TTC549 (cell line): Measurements from ENCODE around the gene ZSCAN20.
"Not testable (repeated sequence)": the region's sequence is repeated elsewhere in the genome, so short reads cannot be mapped to it uniquely, and the experiment has no call there.

ENCODE experiments used
- FAIRE-seq: peaks from 2 replicates; lab custom pipeline; 2012; peaks lifted over from hg19 to GRCh38; lab: Jason Lieb, UNC

ZSCAN20 gene

DNA sequence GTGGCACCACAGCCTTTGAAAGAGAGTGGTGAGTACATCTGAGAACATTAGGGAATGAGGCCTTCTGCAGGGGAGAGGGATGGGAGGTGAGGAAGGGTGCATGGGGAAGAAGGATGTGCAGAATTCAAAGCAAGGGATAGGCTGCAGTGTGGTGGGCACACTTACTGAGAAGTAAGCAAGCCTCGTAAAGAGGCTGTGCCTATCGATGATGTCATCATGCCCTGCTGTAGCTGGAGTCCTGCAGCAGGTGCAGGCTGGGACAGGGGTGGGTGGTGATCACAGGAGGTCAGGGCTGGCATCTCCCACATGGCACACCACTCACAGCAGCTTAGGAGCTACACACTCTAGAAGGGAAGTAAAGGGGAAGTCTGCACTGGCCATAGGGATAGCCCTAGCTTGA is 16.2 kb downstream of the ZSCAN20 start:
- no peak for FAIRE-seq

- no peak for FAIRE-seq
These were observed 22.5 kb downstream of the ZSCAN20 start for GRCh38 chr1:33494929-33495328.

DNA sequence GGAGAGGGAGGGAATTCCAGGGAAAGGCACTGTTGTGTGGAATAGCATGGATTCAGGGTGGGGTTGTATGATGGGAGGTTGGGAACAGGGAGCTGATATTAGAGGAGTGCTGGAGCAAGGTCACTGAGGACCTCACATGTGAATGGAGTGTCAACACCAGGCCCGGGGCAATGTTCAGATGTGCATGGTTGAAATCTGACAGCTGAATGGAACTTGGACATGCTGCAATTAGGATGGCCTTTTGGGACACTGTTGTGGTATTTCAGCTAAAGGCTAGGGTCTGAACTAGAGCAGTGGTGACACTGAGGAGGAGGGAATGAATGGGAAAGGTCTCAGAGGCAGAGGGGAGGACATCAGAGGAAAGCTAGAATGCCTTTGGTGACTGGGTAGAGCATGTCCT is 25.0 kb downstream of the ZSCAN20 start:
- no peak for FAIRE-seq

DNA sequence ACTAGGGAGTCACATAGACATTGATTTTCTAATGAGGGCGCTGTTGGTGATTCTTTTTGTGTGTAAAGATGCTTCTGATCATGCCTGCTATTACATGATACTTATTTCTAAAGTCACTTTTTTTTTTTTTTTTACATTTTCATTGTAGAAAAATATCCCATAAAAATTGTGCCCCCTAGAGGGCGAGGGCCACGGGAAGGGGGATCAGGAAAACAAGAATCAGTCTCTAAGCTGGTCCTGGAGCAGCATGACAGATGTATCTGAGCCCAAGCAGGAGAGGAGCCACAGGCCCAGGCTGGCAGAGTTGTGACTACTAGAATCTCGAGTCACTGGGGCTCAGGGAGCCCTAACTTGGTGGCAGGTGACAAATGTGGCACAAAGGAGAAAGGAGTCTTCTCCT is 28.1 kb downstream of the ZSCAN20 start:
- no peak for FAIRE-seq

GRCh38 chr1:33501309-33501708 is 28.9 kb downstream of the ZSCAN20 start:
- FAIRE-seq, result no peak

DNA sequence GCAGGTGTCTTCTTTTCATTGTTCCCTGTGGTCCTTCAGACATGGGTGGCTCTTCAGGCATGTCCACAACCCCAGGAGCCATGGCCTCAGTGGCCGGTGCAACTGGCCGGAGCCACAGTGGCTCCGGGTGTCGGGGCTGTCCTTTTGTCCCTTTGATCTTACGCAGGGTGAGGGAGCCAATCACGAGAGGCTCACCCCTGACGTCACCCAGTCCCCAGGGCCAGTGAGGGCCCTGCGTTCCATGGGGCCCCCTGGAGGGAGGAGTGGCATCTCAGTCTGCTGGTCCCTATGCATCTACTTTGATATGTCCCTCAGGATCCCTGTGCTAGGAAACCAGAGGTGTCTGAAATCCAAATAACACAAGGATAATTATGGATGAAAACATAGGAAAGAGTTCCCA is 29.3 kb downstream of the ZSCAN20 start:
- no peak for FAIRE-seq

DNA sequence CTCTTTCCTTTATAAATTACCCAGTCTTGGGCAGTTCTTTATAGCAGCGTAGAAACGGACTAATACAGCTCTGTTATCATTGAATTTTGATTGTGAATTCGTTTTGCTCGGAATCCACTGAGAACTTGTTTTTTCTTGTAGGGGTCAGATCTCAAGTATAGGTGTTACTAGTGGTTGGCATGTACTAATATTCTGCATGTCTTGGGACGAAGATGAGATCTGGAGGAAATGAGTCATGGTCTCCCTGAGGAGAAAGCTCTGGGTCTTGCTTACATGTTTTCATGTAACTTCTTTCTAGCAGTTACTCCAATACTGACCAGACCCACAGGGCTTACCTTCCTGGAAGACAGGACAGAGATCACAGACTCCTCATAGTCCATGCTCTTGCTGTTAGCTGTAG is 30.3 kb downstream of the ZSCAN20 start:
- no peak for FAIRE-seq

DNA sequence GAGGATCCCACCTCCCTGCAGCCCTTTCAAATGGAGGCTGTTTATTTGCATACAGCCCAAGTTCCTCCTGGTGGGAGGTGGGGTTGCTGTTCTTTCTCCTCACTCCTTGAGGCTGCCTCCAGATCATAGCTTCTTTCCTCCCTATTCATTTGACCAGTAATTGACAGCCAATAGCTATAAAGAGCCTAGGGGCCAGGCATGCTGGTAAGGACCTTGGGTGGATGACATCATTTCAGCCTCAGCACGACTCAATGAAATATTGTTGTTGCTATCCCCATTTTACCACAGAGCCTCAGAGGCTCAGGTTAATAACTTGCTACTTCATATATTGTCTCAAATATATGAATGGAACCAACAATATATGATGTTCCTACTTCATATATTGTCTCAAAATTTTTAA is 31.1 kb downstream of the ZSCAN20 start:
- FAIRE-seq, result no peak

GRCh38 chr1:33507661-33508060 is 35.2 kb downstream of the ZSCAN20 start:
- FAIRE-seq, result no peak

GRCh38 chr1:33508151-33508550 is 35.7 kb downstream of the ZSCAN20 start:
- peak; percentile 17 for FAIRE-seq

GRCh38 chr1:33509276-33509675 is 36.8 kb downstream of the ZSCAN20 start:
- FAIRE-seq, result not testable (repeated sequence)

DNA sequence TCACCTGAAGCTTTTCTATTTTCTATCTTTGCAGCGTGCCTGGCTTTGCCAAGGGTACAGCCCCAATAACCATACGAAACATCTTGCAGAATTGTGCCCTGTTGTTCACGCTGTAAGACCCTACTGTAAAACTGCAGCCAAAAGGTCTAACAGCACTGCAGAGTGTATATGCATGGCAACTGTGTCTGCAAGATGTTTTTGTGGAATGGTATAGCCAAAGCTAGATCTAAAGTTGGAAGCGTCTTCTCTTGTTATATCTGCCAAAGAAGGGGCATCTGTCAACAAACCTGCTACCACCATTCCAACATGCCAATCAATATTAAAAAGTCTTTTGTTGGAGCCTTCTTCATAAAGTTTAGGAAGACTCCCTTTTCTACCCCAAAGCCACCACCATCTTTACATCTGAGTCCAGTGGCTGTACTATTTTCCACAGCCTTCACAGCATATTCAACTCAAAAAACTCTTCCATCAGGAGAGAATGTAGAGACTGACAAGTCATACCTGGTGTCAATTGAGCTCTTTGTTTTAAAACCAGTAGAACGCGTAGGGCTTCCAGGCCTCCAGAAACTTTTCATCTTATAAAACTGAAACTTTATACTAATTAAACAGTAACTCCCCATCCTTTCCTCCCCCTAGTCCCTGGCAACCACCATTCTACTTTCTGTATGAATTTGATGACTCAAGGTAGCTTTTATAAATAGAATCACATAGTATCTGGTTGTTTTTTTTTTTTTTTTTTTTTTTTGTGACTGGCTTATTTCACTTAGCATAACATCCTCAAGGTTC is 40.0 kb downstream of the ZSCAN20 start:
- no peak for FAIRE-seq

DNA sequence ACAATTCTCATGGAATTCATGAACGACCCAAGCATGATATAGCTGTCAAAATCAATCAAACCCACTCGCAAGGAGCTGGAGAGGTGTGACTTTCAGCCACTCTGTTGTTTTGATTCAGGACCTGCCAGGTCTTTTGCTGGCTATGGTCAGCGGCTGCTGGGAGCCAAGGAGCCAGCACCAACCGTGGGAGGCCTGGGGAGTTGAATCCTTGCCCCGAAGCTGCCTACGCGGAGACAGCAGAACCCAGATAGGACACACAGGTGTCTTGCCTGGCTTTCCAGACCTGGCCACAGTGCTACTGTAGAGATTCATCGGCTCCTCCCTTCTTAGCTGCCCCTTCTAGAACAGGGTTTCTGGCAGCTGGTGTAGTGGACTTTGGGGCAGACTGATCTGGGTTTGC is 42.7 kb downstream of the ZSCAN20 start:
- FAIRE-seq, result no peak

DNA sequence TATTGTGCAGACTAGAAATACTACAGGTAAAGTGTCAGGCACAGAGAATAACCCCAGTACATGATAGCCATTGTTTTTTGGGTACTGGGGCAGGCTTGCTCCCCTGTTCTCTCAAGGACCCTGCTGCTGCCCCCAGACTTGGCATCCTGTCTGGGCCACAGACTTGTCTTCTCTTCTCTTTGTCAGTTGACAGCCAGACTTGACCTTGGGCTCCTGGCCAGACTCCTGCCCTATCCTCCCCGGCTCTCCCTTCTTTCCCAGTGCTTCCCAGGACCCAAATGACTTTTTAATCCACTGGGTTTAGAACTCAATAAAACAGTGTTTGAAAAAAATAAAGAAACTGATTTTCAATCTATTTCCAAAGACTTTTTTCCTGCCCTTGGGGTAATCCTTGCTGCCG is 43.2 kb downstream of the ZSCAN20 start:
- no peak for FAIRE-seq

DNA sequence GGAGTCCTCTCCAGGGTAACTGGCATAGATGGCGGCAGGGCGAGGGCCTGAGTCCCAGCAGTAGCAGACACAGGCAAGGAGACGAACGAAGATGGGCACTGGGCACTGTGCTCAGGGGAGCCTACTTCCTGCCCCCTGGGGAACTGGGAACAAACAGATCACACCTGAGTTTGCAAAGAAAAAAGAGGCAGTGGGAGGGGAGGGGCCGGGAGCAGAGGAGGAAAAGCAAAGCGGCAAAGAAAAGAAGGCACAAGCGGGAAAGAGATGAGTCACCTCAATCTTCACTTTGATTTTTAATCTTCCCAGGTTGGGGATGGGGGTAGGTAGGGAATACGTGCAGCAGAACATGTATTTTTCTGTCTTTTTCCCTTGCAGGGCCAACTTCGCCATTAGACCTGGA is 44.0 kb downstream of the ZSCAN20 start:
- FAIRE-seq, result no peak

- FAIRE-seq, result no peak
These were observed 44.6 kb downstream of the ZSCAN20 start for GRCh38 chr1:33516891-33517567.

DNA sequence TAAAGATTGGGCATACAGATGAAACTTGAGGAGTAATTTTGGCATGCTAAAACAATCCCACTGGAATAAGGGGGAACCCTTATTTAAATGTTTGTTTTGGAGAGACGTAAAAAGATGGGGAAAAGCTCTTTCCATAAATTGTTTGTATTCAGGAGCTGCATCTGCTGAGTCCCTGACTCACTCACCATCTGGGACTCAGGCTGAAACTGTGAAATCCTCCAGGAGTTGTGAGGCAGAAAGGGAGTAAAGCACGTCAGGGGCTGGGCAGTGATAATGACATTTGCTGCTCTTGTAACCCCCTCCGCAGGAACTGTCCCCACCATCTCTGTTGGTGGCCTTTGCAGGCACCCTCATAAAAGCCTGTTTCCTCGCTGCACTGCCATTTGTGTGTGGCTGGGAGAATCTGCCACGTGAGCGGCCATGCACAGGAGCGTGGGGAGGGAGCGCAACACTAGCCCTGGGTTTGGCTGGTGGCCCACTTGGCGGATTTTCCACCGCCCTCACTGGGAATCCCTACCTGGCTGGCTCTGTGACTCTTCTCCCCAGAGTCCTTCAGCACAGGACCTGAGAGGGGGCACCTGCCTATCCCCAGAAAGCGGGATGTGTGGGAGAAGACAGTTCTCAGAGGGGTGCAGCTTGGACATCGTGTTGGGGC is 45.3 kb downstream of the ZSCAN20 start:
- FAIRE-seq, result no peak

DNA sequence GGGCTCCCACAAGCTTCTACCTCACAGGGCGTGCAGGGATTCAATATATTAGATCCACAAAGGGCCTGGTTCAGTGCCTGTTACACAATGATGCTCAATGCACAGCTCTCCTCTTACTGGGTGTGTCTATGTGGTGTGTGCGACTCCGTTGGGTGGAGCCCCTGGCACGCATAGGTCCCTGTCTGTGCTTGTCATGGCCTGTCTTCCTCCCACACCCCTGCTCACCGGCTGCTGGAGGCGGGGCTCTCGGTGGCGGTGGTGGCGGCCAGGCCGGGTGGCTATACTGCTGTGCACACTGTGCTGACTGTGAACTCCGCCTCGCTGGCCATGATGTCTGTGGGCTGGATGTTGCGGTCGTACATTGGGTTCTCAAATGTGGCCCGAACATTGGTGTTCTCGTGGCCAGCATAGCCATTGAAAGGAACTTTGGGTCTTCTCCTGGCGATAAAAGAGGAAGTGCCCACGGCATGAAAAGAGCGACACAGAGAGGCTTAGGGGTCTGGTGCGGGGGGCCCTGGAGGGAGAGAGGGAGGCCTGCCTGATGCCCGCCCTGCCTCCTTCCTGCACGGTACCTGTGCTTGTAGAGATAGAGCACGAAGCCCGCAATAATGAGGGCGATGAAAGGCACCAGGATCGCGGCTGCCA is 46.9 kb downstream of the ZSCAN20 start:
- no peak for FAIRE-seq

DNA sequence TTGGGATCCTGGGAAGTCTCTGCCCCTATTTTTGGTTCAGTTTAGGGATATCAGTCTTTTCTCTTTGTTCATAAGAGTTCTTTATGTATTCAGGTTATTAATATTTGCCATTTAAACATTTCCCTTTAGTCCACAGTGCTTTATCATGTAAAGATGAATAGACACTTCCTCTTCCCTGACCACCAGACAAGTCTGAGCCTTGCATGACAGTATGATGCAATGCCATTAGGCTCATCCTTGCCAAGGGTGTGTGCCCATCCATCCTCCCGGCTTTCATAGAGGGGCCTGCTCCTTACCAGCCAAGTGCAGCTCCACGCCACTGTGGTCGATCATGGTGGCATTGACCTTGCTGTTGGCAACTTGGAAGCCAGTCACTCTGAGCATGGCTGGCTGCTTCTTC is 52.1 kb downstream of the ZSCAN20 start:
- no peak for FAIRE-seq

GRCh38 chr1:33527934-33528333 is 55.5 kb downstream of the ZSCAN20 start:
- no peak for FAIRE-seq

DNA sequence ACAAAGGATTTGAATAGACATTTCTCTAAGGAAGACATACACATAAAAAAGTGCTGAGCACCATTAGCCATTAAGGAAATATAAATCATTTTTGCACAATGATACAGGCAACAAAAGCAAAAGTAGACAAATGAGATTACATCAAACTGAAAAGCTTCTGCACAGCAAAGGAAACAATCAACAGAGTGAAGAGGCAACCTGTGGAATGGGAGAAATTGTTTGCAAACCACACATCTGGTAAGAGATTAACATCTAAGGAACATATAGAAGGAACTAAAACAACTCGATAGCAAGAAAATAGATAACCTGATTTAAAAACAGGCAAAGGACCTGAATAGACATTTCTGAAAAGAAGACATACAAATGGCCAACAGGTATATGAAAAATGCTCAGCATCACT is 57.5 kb downstream of the ZSCAN20 start:
- no peak for FAIRE-seq

GRCh38 chr1:33532250-33532649 is 59.8 kb downstream of the ZSCAN20 start:
- no peak for FAIRE-seq

DNA sequence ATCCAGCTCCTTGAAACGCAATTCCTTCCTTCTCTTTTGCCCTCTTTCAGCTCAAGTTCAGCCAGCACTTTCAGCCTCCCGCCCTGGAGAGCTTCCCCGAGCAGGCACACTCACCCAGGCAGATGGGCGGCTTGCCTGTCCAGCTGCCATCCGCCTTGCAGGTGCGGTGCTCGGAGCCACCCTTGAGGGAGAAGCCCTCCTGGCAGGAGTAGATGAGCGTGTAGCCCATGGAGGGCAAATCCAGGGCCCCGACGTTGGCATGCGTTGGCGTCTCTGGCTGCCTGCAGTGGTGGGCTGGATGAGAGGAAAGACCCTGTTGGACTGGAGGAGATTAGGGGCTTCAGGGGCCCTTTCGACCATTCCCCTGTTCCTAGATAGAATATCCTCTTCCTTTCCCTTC is 60.5 kb downstream of the ZSCAN20 start:
- no peak for FAIRE-seq
